Esophagus squamous epithelium (tissue), 4 donors: ENCODE results near the gene HOATZ.

ENCODE experiments used
- CTCF ChIP-seq, 6 experiments: fragments of 450-650 bp in 4 of 6; fragments of 200-600 bp in 2 of 6; sonication (generic) in 2 of 6; IDR thresholded peaks; one replicate each; pipeline ENCODE4 v1.5.1; 2016 to 2019; ENCODE audit warnings: antibody characterized with exemption in 6 of 6, mild to moderate bottlenecking in 4 of 6, moderate library complexity in 4 of 6
- POLR2A ChIP-seq, 4 donors: fragments of 450-650 bp; IDR thresholded peaks; one replicate each; pipeline ENCODE4 v1.6.1; 2017; ENCODE audit warnings: antibody characterized with exemption in 4 of 4, mild to moderate bottlenecking in 4 of 4, moderate library complexity in 3 of 4

- TF ChIP-seq CTCF (IDR thresholded peaks at IDR 0.05) (no peak), POLR2A (IDR thresholded peaks at IDR 0.05) (no peak)
These were observed 26.3 kb downstream of the HOATZ start for GRCh38 chr11:111540937-111541253.
